ENCODE data around the gene OSGEP. TPM values are rescaled to one million over a fixed set of nuclear protein-coding genes. Genes with fewer than 3 reads are reported as not detected.

OSGEP gene
- total RNA-seq, 4 donors from 2014 or later = 22.3 to 41.6 (median 26.6) TPM

DNA sequence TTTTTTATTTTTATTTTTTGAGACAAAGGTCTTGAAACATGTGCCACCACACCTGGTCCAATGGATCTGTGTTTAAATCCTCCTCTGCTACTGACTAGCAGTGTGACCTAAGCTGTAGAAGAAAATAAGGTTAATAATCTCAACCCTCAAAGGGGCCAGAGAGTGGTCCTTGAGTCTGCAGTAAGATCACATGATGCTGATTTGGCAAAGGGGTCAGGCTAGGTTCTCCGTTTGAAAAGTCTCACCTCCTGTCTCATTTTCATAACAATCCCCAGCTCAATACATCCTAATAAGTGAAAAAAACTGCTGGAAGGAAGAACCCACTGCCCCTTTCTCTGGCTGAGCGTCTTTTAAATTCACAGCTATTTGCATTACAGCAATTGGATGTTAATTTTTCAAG lies 33.3 kb downstream of the OSGEP start:
- Histone ChIP-seq H3K4me1 (peaks cover 0 to under 1% (median 0%) of the 10 kb centered on the region in 3 donors), H3K36me3 (no peaks in the 10 kb centered on the region), H3K27ac (no peak overlapping the region), H3K27me3 (no peaks in the 10 kb centered on the region), H3K4me3 (no peak overlapping the region), H3K9me3 (no peaks in the 10 kb centered on the region)
- TF ChIP-seq, protein P1, sequence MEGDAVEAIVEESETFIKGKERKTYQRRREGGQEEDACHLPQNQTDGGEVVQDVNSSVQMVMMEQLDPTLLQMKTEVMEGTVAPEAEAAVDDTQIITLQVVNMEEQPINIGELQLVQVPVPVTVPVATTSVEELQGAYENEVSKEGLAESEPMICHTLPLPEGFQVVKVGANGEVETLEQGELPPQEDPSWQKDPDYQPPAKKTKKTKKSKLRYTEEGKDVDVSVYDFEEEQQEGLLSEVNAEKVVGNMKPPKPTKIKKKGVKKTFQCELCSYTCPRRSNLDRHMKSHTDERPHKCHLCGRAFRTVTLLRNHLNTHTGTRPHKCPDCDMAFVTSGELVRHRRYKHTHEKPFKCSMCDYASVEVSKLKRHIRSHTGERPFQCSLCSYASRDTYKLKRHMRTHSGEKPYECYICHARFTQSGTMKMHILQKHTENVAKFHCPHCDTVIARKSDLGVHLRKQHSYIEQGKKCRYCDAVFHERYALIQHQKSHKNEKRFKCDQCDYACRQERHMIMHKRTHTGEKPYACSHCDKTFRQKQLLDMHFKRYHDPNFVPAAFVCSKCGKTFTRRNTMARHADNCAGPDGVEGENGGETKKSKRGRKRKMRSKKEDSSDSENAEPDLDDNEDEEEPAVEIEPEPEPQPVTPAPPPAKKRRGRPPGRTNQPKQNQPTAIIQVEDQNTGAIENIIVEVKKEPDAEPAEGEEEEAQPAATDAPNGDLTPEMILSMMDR (IDR thresholded peaks at IDR 0.05) = no peak
- TF ChIP-seq POLR2A (IDR thresholded peaks at IDR 0.05) = no peak
- intact Hi-C loops (cut with DNase I) = no loop called here
- DNase-seq = no peak
- WGBS, 2 donors = 41 to 44% methylated on average over 2 of the region's 2 CpGs

DNA sequence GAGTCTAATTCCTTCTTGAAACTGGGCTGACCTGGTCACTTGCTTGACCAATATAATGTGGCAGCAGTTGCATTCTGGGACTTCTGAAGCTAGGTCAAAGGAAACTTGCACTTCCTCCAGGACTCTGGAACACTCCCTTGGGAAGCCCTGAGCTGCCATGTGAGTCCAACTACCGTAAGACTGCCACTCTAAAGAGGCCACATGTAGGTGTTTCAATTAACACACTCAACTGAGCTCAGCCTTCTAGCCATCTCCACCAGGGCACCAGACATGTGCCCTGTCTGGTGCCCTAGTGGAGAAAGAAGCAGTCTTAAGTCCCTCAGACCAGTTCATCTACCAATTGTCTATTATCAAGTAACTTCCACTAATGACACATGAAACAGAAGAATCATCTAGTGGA lies 35.2 kb downstream of the OSGEP start:
- H3K27ac ChIP-seq = no peak overlapping the region
- no peaks in the 10 kb centered on the region for H3K36me3 ChIP-seq
- H3K4me3 ChIP-seq = no peak overlapping the region
- WGBS, 2 donors = 56 to 100% methylated on average over 1 of the region's 1 CpG
- intact Hi-C loops (cut with DNase I) = loop anchor here (10.0 kb wide), 1 partner anchor 75 kb away; the partner anchor contains the start of gene PARP2
- DNase-seq = no peak
- TF ChIP-seq, protein P1 (IDR thresholded peaks at IDR 0.05) = no peak
- no peak for TF ChIP-seq POLR2A (IDR thresholded peaks at IDR 0.05)
- peaks cover 0 to 12% (median 0%) of the 10 kb centered on the region in 3 donors for H3K4me1 ChIP-seq
- H3K27me3 ChIP-seq = no peaks in the 10 kb centered on the region
- no peaks in the 10 kb centered on the region for H3K9me3 ChIP-seq

DNA sequence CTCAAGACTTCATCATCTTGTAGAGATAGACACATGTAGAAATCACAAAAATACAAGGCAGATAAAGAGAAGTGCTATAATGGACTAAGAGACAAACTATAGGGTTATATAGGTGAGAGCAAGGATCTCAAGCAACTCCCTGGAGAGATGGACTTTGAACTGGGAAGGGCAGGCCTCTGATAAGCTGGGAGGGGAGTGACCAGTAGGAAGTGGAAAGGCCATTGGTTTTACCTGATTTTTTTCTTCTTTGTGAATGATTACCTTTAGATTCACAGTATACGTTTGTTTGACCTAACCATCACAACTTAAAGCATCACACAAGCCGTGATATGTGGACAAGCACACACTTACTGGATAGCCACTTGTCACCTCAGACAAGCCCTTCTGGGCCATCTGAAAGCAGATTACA lies 36.1 kb downstream of the OSGEP start:
- TF ChIP-seq, protein P1 (IDR thresholded peaks at IDR 0.05) = no peak
- no peak for TF ChIP-seq POLR2A (IDR thresholded peaks at IDR 0.05)

DNA sequence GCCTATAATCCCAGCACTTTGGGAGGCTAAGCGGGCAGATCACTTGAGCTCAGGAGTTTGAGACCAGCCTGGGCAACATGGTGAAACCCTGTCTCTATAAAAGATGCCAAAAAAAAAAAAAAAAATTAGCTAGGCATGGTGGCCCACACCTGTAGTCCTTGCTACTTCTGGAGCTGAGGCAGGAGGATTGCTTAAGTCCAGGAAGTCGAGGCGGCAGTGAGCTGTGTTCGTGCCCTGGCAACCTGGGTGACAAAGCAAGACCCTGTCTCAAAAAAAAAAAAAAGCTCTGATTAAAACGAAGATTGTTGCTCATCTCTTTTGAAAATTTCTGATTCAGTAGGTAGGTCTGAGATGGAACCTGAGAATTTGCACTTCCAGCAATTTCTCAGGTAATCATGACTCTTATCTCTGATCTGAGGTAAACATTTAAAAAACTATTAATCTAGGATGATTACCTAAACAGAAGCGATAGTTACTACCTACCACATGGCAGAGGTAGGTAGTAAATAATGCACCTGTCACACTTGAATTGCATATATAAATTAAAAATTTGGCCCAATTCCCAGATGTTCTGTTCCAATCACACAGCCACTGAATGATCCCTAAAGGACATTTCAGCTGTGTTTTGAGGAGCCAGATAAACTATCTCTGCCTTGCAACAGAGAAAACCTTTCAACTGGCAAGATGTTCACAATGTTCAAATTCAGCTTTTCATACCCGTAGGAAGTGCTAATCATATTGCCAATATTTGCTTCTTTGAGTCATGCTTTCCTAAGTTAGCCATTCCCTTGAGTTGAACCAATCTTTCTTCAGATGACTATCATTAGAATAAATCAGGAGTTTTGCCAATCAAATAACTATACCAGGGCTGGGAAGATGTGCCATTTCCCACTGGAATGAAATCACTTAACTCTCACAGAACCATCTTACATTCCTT lies 37.1 kb downstream of the OSGEP start:
- DNase-seq = no peak
- H3K27ac ChIP-seq = no peak overlapping the region
- intact Hi-C loops (cut with DNase I) = loop anchor here (10.0 kb wide), 1 partner anchor 73 kb away; the partner anchor contains the start of gene PARP2

More for the DNA sequence above, 36.1 kb downstream of the OSGEP start:
- no peak overlapping the region for H3K4me3 ChIP-seq
- H3K27me3 ChIP-seq = no peaks in the 10 kb centered on the region
- no peak overlapping the region for H3K27ac ChIP-seq
- no peak for DNase-seq
- no peaks in the 10 kb centered on the region for H3K9me3 ChIP-seq
- peaks cover 0 to 21% (median 5%) of the 10 kb centered on the region in 3 donors for H3K4me1 ChIP-seq
- no peaks in the 10 kb centered on the region for H3K36me3 ChIP-seq
- intact Hi-C loops (cut with DNase I) = loop anchor here (10.0 kb wide), 1 partner anchor 74 kb away; the partner anchor contains the start of gene PARP2
- WGBS, 2 donors = 83 to 85% methylated on average over 2 of the region's 2 CpGs

More for the DNA sequence above, 37.1 kb downstream of the OSGEP start:
- no peak for TF ChIP-seq POLR2A (IDR thresholded peaks at IDR 0.05)
- TF ChIP-seq, protein P1 (IDR thresholded peaks at IDR 0.05) = no peak
- WGBS, 2 donors = 59 to 70% methylated on average over 6 to 7 of the region's 7 CpGs
- H3K36me3 ChIP-seq = no peaks in the 10 kb centered on the region
- H3K9me3 ChIP-seq = no peaks in the 10 kb centered on the region
- H3K4me3 ChIP-seq = no peak overlapping the region
- no peaks in the 10 kb centered on the region for H3K27me3 ChIP-seq
- peaks cover 0 to 21% (median 5%) of the 10 kb centered on the region in 3 donors for H3K4me1 ChIP-seq

Data from esophagus squamous epithelium (tissue), 5 donors.